C4-2B (cell line): ENCODE data around the gene WDR93.

Experiments used
- H3K27ac ChIP-seq: fragments of 450-650 bp; 2 replicates; pipeline ENCODE4 v1.5.1; 2017
- CTCF ChIP-seq: fragments of 450-650 bp; conservative IDR thresholded peaks from 2 replicates; pipeline ENCODE4 v1.5.1; 2017; ENCODE audit warnings: mild to moderate bottlenecking
- ZFX ChIP-seq: fragments of 450-650 bp; IDR thresholded peaks from 2 replicates; pipeline ENCODE4 v1.6.1; 2017

The WDR93 gene

GRCh38 chr15:89654847-89655805 is 35.5 kb upstream of the WDR93 start, which contains the start of gene KIF7:
KIF7 (minus strand) TSS chr15:89655467; CDS start chr15:89652930, 2,537 bp downstream.
- H3K27ac ChIP-seq, result no peak within 1 kb of the TSS
- no peak for TF ChIP-seq ZFX
- TF ChIP-seq CTCF, result no peak

GRCh38 chr15:89656116-89656815 is 34.3 kb upstream of the WDR93 start:
- no peak overlapping the region for H3K27ac ChIP-seq

GRCh38 chr15:89657686-89658200 is 32.9 kb upstream of the WDR93 start:
- no peak overlapping the region for H3K27ac ChIP-seq
- TF ChIP-seq CTCF (no peak), ZFX (no peak)

More at GRCh38 chr15:89656116-89656815, 34.3 kb upstream of the WDR93 start:
- TF ChIP-seq CTCF, result no peak
- TF ChIP-seq ZFX, result no peak

- no peak for TF ChIP-seq CTCF
- TF ChIP-seq ZFX, result no peak
- H3K27ac ChIP-seq, result no peak overlapping the region
Observed at GRCh38 chr15:89659295-89659694, 31.3 kb upstream of the WDR93 start.

- TF ChIP-seq ZFX, result no peak
- TF ChIP-seq CTCF, result no peak
- no peak overlapping the region for H3K27ac ChIP-seq
Observed at GRCh38 chr15:89660556-89660955, 30.1 kb upstream of the WDR93 start.

GRCh38 chr15:89662893-89663626 is 27.6 kb upstream of the WDR93 start:
- H3K27ac ChIP-seq, result no peak overlapping the region
- TF ChIP-seq CTCF (no peak), ZFX (no peak)
